ENCODE data around the gene RABEP2. TPM values are rescaled to one million over a fixed set of nuclear protein-coding genes. Genes with fewer than 3 reads are reported as not detected.

RABEP2 gene
- total and polyA plus RNA-seq, 12 donors = 11.8 to 47.6 (median 15.9) TPM

DNA sequence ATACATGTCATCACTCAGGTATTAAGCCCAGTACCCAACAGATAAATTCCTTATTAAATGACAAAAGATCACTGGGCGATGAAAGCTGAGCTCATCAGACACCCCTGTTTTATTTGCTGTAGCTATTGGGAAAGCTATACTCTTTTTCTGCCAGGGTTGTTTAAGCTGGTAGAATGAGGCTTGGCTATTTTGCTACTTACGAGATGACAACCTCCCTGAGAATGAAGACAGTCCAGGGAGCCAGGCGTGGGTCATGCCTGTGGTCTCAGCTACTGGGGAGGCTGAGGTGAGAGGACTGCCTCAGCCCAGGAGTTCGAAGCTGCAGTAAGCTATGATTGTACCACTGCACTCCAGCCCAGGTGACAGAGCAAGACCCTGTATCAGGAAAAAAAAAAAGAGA is 65.7 kb downstream of the RABEP2 start:
- no peak for DNase-seq
- TF ChIP-seq, protein P1, sequence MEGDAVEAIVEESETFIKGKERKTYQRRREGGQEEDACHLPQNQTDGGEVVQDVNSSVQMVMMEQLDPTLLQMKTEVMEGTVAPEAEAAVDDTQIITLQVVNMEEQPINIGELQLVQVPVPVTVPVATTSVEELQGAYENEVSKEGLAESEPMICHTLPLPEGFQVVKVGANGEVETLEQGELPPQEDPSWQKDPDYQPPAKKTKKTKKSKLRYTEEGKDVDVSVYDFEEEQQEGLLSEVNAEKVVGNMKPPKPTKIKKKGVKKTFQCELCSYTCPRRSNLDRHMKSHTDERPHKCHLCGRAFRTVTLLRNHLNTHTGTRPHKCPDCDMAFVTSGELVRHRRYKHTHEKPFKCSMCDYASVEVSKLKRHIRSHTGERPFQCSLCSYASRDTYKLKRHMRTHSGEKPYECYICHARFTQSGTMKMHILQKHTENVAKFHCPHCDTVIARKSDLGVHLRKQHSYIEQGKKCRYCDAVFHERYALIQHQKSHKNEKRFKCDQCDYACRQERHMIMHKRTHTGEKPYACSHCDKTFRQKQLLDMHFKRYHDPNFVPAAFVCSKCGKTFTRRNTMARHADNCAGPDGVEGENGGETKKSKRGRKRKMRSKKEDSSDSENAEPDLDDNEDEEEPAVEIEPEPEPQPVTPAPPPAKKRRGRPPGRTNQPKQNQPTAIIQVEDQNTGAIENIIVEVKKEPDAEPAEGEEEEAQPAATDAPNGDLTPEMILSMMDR (IDR thresholded peaks at IDR 0.05) = no peak
- Histone ChIP-seq H3K9me3 (no peaks in the 10 kb centered on the region), H3K27me3 (no peaks in the 10 kb centered on the region), H3K4me1 (peaks cover 0 to 14% (median 5%) of the 10 kb centered on the region in 9 donors), H3K27ac (no peak overlapping the region), H3K36me3 (no peaks in the 10 kb centered on the region), H3K4me3 (no peak overlapping the region)
- intact Hi-C loops (cut with DNase I) = no loop called here
- whole genome bisulfite sequencing, 2 donors = 75 to 85% methylated on average over 4 of the region's 4 CpGs
- ATAC-seq = no peak

GRCh38 chr16:28858421-28858820 is 66.6 kb downstream of the RABEP2 start:
- H3K4me1 ChIP-seq = peaks cover 0 to 10% (median 3%) of the 10 kb centered on the region in 9 donors
- intact Hi-C loops (cut with DNase I) = no loop called here
- H3K27ac ChIP-seq = no peak overlapping the region
- no peak overlapping the region for H3K4me3 ChIP-seq
- no peak for DNase-seq
- no peak for ATAC-seq
- TF ChIP-seq, protein P1 (IDR thresholded peaks at IDR 0.05) = no peak
- H3K9me3 ChIP-seq = no peaks in the 10 kb centered on the region
- H3K27me3 ChIP-seq = no peaks in the 10 kb centered on the region
- H3K36me3 ChIP-seq = no peaks in the 10 kb centered on the region
- WGBS, 2 donors = 94% methylated on average over 8 of the region's 8 CpGs

Other genes with a start within 250 kb of the RABEP2 start
- gene EIF3C, start 213.8 kb downstream of the RABEP2 start, total RNA-seq = 100 to 1,000 TPM; 256 to 544 (median 401) TPM
- 1,000 to 10,000 TPM in 1 of 2 donors, 100 to 1,000 TPM in 1; 549 to 1,102 TPM for gene EIF3C, start 213.8 kb downstream of the RABEP2 start, polyA plus RNA-seq
- 1 to 10 TPM in 1 of 10 donors, under 1 TPM in 4, not detected in 5; 0.22 to 1.3 (median 0.59) TPM for gene NPIPB9, start 173.5 kb downstream of the RABEP2 start, total RNA-seq
- gene NPIPB9, start 173.5 kb downstream of the RABEP2 start, polyA plus RNA-seq = 1 to 10 TPM in 1 of 2 donors, under 1 TPM in 1; 0.10 to 1.4 TPM
- 10 to 100 TPM; 37.4 to 66.2 (median 45.9) TPM for gene ATXN2L, start 102.2 kb downstream of the RABEP2 start, total RNA-seq
- gene ATXN2L, start 102.2 kb downstream of the RABEP2 start, polyA plus RNA-seq = 10 to 100 TPM; 36.0 to 99.9 TPM
- 100 to 1,000 TPM; 193 to 250 (median 236) TPM for gene TUFM, start 78.9 kb downstream of the RABEP2 start, total RNA-seq
- gene TUFM, start 78.9 kb downstream of the RABEP2 start, polyA plus RNA-seq = 100 to 1,000 TPM; 286 to 362 TPM
- 10 to 100 TPM; 30.6 to 54.5 (median 36.6) TPM for gene SH2B1, start 61.4 kb downstream of the RABEP2 start, total RNA-seq
- gene SH2B1, start 61.4 kb downstream of the RABEP2 start, polyA plus RNA-seq = 10 to 100 TPM; 30.2 to 72.1 TPM
- 1 to 10 TPM in 1 of 10 donors, under 1 TPM in 9; 0.13 to 1.0 (median 0.23) TPM for gene ATP2A1, start 46.8 kb downstream of the RABEP2 start, total RNA-seq
- under 1 TPM; 0.13 to 0.44 TPM for gene ATP2A1, start 46.8 kb downstream of the RABEP2 start, polyA plus RNA-seq
- under 1 TPM in 1 of 10 donors, not detected in 9; 0.19 TPM for gene CD19, start 6.7 kb upstream of the RABEP2 start, total RNA-seq
- gene CD19, start 6.7 kb upstream of the RABEP2 start, polyA plus RNA-seq = under 1 TPM in 1 of 2 donors, not detected in 1; 0.06 TPM
- gene NFATC2IP, start 25.7 kb upstream of the RABEP2 start, total RNA-seq = 10 to 100 TPM; 13.8 to 22.5 (median 17.0) TPM
- 10 to 100 TPM; 15.7 to 24.4 TPM for gene NFATC2IP, start 25.7 kb upstream of the RABEP2 start, polyA plus RNA-seq
- 10 to 100 TPM; 12.9 to 23.3 (median 17.2) TPM for gene SPNS1, start 49.5 kb upstream of the RABEP2 start, total RNA-seq
- 10 to 100 TPM; 42.5 to 44.5 TPM for gene SPNS1, start 49.5 kb upstream of the RABEP2 start, polyA plus RNA-seq
- 1 to 10 TPM in 6 of 10 donors, under 1 TPM in 4; 0.35 to 6.7 (median 1.6) TPM for gene LAT, start 59.8 kb upstream of the RABEP2 start, total RNA-seq
- gene LAT, start 59.8 kb upstream of the RABEP2 start, polyA plus RNA-seq = 1 to 10 TPM; 1.8 to 7.2 TPM

Data from heart right ventricle (tissue), 16 donors.